AG09309 (cell line): Measurements from ENCODE around the gene BDH1.

Experiments
- DNase-seq: peaks from one replicate; pipeline ENCODE4 v3.0.0-alpha.2; 2010; ENCODE audit warnings: low read depth
- H3K4me3 ChIP-seq: 2 replicates; pipeline ENCODE4 v1.5.1; 2011; ENCODE audit warnings: mild to moderate bottlenecking, low read depth, low read length, moderate library complexity; ENCODE audit not compliant: control insufficient read depth
- TF ChIP-seq, protein P1 (sequence below): IDR thresholded peaks from 2 replicates; pipeline ENCODE4 v1.5.1; 2011; ENCODE audit warnings: mild to moderate bottlenecking, low read depth, low read length, inconsistent platforms; ENCODE audit not compliant: insufficient read depth, control insufficient read depth; ENCODE audit errors: missing control alignments

BDH1 gene

GRCh38 chr3:197546307-197547085 lies 9.3 kb downstream of the BDH1 start:
- TF ChIP-seq, protein P1, sequence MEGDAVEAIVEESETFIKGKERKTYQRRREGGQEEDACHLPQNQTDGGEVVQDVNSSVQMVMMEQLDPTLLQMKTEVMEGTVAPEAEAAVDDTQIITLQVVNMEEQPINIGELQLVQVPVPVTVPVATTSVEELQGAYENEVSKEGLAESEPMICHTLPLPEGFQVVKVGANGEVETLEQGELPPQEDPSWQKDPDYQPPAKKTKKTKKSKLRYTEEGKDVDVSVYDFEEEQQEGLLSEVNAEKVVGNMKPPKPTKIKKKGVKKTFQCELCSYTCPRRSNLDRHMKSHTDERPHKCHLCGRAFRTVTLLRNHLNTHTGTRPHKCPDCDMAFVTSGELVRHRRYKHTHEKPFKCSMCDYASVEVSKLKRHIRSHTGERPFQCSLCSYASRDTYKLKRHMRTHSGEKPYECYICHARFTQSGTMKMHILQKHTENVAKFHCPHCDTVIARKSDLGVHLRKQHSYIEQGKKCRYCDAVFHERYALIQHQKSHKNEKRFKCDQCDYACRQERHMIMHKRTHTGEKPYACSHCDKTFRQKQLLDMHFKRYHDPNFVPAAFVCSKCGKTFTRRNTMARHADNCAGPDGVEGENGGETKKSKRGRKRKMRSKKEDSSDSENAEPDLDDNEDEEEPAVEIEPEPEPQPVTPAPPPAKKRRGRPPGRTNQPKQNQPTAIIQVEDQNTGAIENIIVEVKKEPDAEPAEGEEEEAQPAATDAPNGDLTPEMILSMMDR, result no peak
- no peak for DNase-seq
- H3K4me3 ChIP-seq, result no peak overlapping the region

- TF ChIP-seq, protein P1, result no peak
- no peak overlapping the region for H3K4me3 ChIP-seq
- no peak for DNase-seq
Observed at GRCh38 chr3:197545571-197545970, 10.2 kb downstream of the BDH1 start.

DNA sequence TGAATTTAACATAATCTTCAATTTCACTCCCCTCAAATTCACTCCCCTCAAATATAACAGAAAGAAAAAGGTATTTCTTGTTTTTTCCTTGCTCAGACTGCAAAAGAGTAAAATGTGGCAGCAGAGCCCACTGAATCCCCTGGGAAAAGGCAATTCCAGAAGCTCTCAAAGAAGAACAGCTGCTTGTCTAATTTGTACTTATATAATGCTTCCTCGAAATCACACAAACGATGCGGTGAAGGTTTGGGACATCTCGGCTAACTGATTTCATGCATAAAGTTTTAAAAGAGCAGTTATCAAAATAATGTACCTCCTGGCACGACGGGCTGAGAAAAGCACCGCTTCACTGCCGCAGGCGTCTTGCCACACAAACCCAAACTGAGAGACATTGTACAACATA lies 10.7 kb downstream of the BDH1 start:
- TF ChIP-seq, protein P1, result no peak
- H3K4me3 ChIP-seq, result no peak overlapping the region
- DNase-seq, result no peak

DNA sequence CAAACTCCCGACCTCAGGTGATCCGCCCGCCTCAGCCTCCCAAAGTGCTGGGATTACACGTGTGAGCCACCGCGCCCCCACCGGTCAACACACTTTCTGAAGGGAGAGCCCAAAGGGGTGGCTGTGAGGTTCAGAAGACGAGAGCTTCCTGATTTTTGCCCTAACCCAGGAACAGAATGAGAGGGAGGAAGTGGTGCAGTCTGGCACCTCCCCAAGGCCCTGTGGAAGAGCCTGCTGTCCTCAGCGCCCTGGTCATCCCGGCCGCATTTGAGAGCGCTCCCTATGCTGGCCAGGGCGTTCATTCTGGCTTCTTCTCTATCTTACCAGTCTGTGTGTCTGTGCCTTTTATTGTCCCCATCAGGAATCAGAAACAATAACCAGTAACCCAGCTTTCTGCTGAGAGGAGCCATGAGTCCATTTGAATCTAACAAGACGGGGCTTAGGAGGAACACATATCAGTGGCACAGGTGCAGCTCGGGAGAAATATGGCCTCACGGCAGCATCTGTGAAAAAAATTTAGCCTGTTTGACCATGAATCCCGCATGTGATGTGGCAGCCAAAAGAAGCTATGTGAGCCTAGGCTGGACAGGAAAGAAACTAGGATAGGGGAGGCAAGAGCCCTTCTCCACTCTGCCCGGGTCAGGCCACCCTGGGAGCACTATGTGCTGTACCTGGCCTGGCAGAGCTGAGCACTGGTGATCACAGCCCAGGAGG lies 12.9 kb downstream of the BDH1 start:
- TF ChIP-seq, protein P1, result no peak
- DNase-seq, result no peak
- H3K4me3 ChIP-seq, result no peak overlapping the region

DNA sequence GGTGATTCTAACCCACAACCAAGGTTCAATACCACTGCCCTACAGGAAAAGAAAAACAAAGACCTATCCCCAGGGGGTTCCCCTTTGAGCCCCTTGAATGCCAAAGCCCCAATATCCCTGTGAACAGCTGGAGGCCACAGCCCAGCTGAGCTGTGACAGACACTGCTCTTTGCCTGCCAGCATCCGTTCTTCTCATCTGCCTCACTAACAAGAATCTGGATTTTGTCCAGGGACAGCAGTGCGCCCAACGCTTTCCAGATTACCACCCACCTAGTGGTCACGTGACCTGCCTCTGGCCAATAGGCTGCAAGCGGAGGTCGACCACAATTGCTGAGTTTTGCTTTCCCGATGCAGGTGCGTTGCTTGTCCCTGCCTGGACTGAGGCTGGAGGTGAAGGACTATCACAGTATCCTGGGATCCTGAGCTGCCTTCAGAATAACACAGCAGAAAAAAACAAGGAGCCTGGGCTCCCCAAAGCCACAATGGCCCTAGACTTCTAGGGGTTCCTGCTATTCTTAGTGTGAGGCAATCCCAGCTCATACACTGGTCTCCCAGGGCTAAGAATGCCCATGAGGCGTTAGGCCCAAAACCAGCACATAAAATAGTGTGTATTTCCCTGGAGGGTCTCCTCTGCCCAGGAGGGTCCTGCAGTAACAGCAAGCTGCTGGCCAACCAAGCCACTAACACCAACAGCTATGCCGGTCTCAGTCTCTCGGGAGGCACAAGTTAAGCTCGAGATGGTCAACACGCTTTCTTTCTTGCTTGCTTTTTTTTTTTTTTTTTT lies 13.8 kb downstream of the BDH1 start:
- no peak overlapping the region for H3K4me3 ChIP-seq
- TF ChIP-seq, protein P1, result no peak
- no peak for DNase-seq

DNA sequence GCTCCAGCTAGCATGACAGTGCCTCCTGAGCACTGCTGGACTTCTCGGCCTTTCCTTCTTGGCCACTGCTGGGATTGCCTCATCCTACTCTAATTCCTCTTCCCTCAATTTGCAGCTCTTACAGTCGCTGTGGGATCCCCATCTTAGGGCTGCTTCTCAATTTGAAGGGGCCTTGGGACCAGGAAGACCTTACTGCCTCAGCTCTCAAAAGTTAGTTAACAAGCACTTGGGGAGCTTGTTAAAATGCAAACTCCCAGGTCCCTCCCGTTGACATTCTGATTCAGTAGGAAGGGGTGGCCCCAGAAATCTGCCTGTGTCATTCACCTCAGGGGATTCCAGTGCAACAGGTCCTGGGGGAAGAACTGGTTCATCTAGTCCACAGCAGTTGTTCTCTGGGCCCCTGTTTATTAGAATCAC lies 14.8 kb downstream of the BDH1 start:
- H3K4me3 ChIP-seq, result no peak overlapping the region
- DNase-seq, result no peak

More for the DNA sequence above, 14.8 kb downstream of the BDH1 start:
- TF ChIP-seq, protein P1, result no peak
